BJ (cell line): ENCODE measurements around the gene NCDN. TPM values are rescaled to one million over a fixed set of nuclear protein-coding genes. Genes with fewer than 3 reads are reported as not detected.
"Not testable (repeated sequence)": the region's sequence is repeated elsewhere in the genome, so short reads cannot be mapped to it uniquely, and the experiment has no call there.

Source experiments
- CTCF ChIA-PET: fragments of 350-600 bp; formaldehyde crosslinking; extraction: SDS; loops from one replicate; lab custom pipeline; 2021; ENCODE audit warnings: antibody characterized with exemption, inconsistent platforms; lab: Yijun Ruan, JAX
- POLR2A ChIA-PET: fragments of 300-600 bp; sonication (Branson Sonifier 250); formaldehyde crosslinking; extraction: SDS; loops from one replicate; lab custom pipeline; 2021; ENCODE audit warnings: antibody characterized with exemption; lab: Charles Lee
- DNase-seq: peaks from one replicate; pipeline ENCODE4 v3.0.0-alpha.2; 2011; ENCODE audit warnings: low read depth
- H3K27me3 ChIP-seq: 2 replicates; pipeline ENCODE4 v1.6.0; 2011; ENCODE audit warnings: low read length; ENCODE audit not compliant: control insufficient read depth, insufficient read depth
- H3K36me3 ChIP-seq: 2 replicates; pipeline ENCODE4 v1.5.1; 2011; ENCODE audit warnings: low read length; ENCODE audit not compliant: control insufficient read depth, insufficient read depth
- H3K4me3 ChIP-seq: 2 replicates; pipeline ENCODE4 v1.5.1; 2011; ENCODE audit warnings: low read depth, mild to moderate bottlenecking, control low read depth, low read length
- CTCF ChIP-seq: IDR thresholded peaks from 2 replicates; pipeline ENCODE4 v1.5.1; 2011; ENCODE audit warnings: low read depth, mild to moderate bottlenecking, control low read depth, inconsistent platforms, low read length, moderate library complexity; ENCODE audit not compliant: insufficient read depth
- polyA plus RNA-seq: library from polyadenylated mRNA; depleted of rRNA; stranded (reverse); fragments of >200 nt; gene quantifications from 2 replicates; pipeline ENCODE4 v1.2.3, GENCODE V29; 2011

The NCDN gene
- polyA plus RNA-seq, 1 experiment = 25.8 TPM

DNA sequence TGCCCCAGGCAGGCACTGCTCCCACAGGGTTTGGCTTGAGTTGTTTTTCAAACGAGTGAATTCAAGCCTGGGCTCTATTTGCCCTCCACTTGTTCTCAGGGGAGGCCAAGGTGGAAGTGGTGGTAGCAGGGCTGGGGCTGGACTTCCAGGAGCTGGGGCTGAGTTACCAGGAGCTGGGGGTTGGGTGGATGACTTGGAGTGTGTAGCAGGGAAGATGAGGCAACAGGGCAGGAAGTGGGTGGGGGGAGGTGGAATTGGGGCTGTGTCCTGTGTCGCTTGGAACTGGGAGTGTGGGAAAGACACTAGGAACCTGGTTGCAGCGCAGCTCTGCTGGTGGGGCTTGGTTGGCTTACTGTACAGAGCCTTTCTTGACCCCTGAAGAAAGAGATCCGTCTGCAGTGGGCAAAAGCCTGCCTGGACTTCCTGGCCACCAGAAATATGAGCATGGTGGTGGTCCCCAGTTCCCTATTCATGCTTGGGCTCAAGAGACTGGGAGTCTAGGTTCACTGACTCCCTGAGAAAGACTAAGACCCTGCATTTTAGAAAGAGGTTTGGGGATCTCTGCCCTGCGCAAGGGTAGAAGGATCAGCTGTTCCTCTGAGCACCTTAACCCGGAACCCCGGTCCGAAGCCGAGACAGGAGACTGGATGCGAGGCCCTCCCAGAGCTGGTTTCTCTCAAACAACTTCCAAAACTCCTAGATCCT lies 18.6 kb downstream of the NCDN start:
- POLR2A ChIA-PET = no interaction called here
- peaks cover 2% of the 10 kb centered on the region; the same call in 1 of the 2 replicates for H3K27me3 ChIP-seq
- H3K4me3 ChIP-seq = no peak overlapping the region
- DNase-seq = no peak
- H3K36me3 ChIP-seq = no peaks in the 10 kb centered on the region
- CTCF ChIA-PET = interaction anchor here (0.8 to 1.2 kb wide), 2 partner anchors 11 to 150 kb away, joined by 3 to 5 read pairs; no protein-coding TSS in a partner anchor
- TF ChIP-seq CTCF = no peak

DNA sequence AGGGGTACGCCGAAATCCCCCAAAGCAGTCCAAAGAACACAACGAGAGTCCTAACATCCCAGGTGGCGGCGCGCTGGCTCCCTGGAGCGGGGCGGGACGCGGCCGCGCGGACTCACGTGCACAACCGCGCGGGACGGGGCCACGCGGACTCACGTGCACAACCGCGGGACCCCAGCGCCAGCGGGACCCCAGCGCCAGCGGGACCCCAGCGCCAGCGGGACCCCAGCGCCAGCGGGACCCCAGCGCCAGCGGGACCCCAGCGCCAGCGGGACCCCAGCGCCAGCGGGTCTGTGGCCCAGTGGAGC lies 19.1 kb downstream of the NCDN start:
- H3K27me3 ChIP-seq, H3K4me3 ChIP-seq, POLR2A ChIA-PET, H3K36me3 ChIP-seq, DNase-seq: not testable (repeated sequence)
- CTCF ChIA-PET = interaction anchor here (1.2 kb wide), 1 partner anchor 11 kb away, joined by 5 read pairs; no protein-coding TSS in a partner anchor

GRCh38 chr1:35577071-35577998 lies 19.7 kb downstream of the NCDN start:
- Histone ChIP-seq H3K27me3 (peaks cover 1% of the 10 kb centered on the region; the same call in 1 of the 2 replicates), H3K36me3 (no peaks in the 10 kb centered on the region), H3K4me3 (no peak overlapping the region)
- CTCF ChIA-PET = interaction anchor here (0.7 to 1.4 kb wide), 5 partner anchors 13 to 150 kb away, joined by 3 to 5 read pairs (median 3); no protein-coding TSS in a partner anchor
- POLR2A ChIA-PET = no interaction called here
- no peak for DNase-seq
- TF ChIP-seq CTCF = no peak

DNA sequence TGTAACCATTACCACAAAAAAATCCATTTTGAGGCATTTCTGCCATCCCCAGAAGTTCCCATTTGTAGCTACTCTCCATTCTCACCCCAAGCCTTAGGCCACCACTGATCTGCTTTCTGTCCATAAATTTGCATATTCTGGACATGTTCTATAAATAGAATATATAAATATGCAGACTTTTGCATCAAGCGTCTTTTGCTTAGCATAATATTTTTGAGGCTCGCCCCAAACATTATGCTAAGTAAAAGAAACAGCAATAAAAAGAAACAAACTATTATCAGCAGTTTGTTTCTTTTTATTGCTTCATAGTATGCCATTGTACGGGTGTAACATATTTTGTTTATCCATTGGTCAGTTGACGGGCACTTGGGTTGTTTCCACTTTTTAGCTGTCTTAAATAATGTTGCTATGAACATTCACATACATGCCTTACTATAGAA lies 23.4 kb downstream of the NCDN start:
- no peak for TF ChIP-seq CTCF
- CTCF ChIA-PET = interaction anchor here (0.6 to 1.5 kb wide), 3 partner anchors 16 to 295 kb away, joined by 3 to 4 read pairs (median 4); no protein-coding TSS in a partner anchor
- Histone ChIP-seq H3K36me3 (no peaks in the 10 kb centered on the region), H3K4me3 (no peak overlapping the region), H3K27me3 (no peaks in the 10 kb centered on the region)
- no peak for DNase-seq
- POLR2A ChIA-PET = no interaction called here

- H3K4me3 ChIP-seq, DNase-seq, H3K36me3 ChIP-seq, POLR2A ChIA-PET, H3K27me3 ChIP-seq: not testable (repeated sequence)
- CTCF ChIA-PET = interaction anchor here (1.5 kb wide), 1 partner anchor 17 kb away, joined by 4 read pairs; no protein-coding TSS in a partner anchor
Measured at GRCh38 chr1:35581621-35582020, 24.0 kb downstream of the NCDN start.

GRCh38 chr1:35585281-35585680 lies 27.7 kb downstream of the NCDN start:
- CTCF ChIA-PET = interaction anchor here (0.8 to 2.7 kb wide), 4 partner anchors 16 to 133 kb away, joined by 3 to 7 read pairs (median 5); no protein-coding TSS in a partner anchor

GRCh38 chr1:35585805-35586204 lies 28.2 kb downstream of the NCDN start:
- POLR2A ChIA-PET = not testable (repeated sequence)

More at GRCh38 chr1:35585281-35585680, 27.7 kb downstream of the NCDN start:
- H3K4me3 ChIP-seq = no peak overlapping the region
- no peaks in the 10 kb centered on the region for H3K27me3 ChIP-seq
- POLR2A ChIA-PET = no interaction called here
- DNase-seq = no peak
- TF ChIP-seq CTCF = no peak
- no peaks in the 10 kb centered on the region for H3K36me3 ChIP-seq

More at GRCh38 chr1:35585805-35586204, 28.2 kb downstream of the NCDN start:
- not testable (repeated sequence) for H3K36me3 ChIP-seq, H3K4me3 ChIP-seq, DNase-seq, H3K27me3 ChIP-seq
- CTCF ChIA-PET = interaction anchor here (0.6 to 2.7 kb wide), 4 partner anchors 21 to 134 kb away, joined by 3 to 6 read pairs (median 3); no protein-coding TSS in a partner anchor
